PC-3 (cell line): ENCODE data around the gene RPL39L. TPM values are rescaled to one million over a fixed set of nuclear protein-coding genes. Genes with fewer than 3 reads are reported as not detected.
A peak's percentile ranks its signal among the peaks of the same experiment; 100 is the strongest.
"Not testable (repeated sequence)": the region's sequence is repeated elsewhere in the genome, so short reads cannot be mapped to it uniquely, and the experiment has no call there.

Experiments
- ATAC-seq: fragments of 200-7000 bp; cut with Tn5 transposase; 2 replicates; pipeline ENCODE4 v1.9.1; 2020; ENCODE audit warnings: mild to moderate bottlenecking, moderate library complexity
- BruUV-seq: library from RNA; stranded (reverse); fragments of 400-500 nt; replicated peaks from 2 replicates; lab custom pipeline; 2021; lab: Mats Ljungman, UMichigan
- CTCF ChIA-PET: fragments of 300-600 bp; sonication (Branson Sonifier 250); formaldehyde crosslinking; loops from one replicate; lab custom pipeline; 2022; ENCODE audit warnings: antibody characterized with exemption; lab: Charles Lee
- POLR2A ChIA-PET: fragments of 300-600 bp; sonication (Branson Sonifier 250); formaldehyde crosslinking; loops from one replicate; lab custom pipeline; 2022; ENCODE audit warnings: antibody characterized with exemption; ENCODE audit not compliant: unreplicated experiment; lab: Charles Lee
- DNase-seq: peaks from one replicate; pipeline ENCODE4 v3.0.0-alpha.2; 2015
- H2AFZ ChIP-seq: fragments of 300-600 bp; sonication (generic); 2 replicates; pipeline ENCODE4 v1.6.0; 2016; ENCODE audit warnings: antibody characterized with exemption, low read length
- H3F3A ChIP-seq: fragments of 300-600 bp; sonication (generic); one replicate; pipeline ENCODE4 v1.6.0; 2017; ENCODE audit warnings: antibody characterized with exemption, low read length, control low read depth, mild to moderate bottlenecking; ENCODE audit not compliant: unreplicated experiment
- H3K27ac ChIP-seq: fragments of 300-600 bp; sonication (generic); 2 replicates; pipeline ENCODE4 v1.5.1; 2016; ENCODE audit warnings: mild to moderate bottlenecking, low read length
- H3K27me3 ChIP-seq: fragments of 300-600 bp; sonication (generic); 2 replicates; pipeline ENCODE4 v1.6.1; 2016; ENCODE audit warnings: low read length, mixed read lengths
- H3K36me3 ChIP-seq: fragments of 300-600 bp; sonication (generic); 2 replicates; pipeline ENCODE4 v1.6.1; 2016; ENCODE audit warnings: low read depth, mixed run types, low read length, mixed read lengths
- H3K4me1 ChIP-seq: fragments of 300-600 bp; sonication (generic); 2 replicates; pipeline ENCODE4 v1.5.1; 2016; ENCODE audit warnings: low read length; ENCODE audit not compliant: insufficient read depth
- H3K4me2 ChIP-seq: fragments of 300-600 bp; sonication (generic); 2 replicates; pipeline ENCODE4 v1.6.0; 2016; ENCODE audit warnings: low read length
- H3K4me3 ChIP-seq: fragments of 300-600 bp; sonication (generic); 2 replicates; pipeline ENCODE4 v1.5.1; 2016; ENCODE audit warnings: mild to moderate bottlenecking, low read length, mixed read lengths
- H3K79me2 ChIP-seq: fragments of 300-600 bp; sonication (generic); 2 replicates; pipeline ENCODE4 v1.6.1; 2017; ENCODE audit warnings: low read length, mixed read lengths
- H3K9ac ChIP-seq: fragments of 300-600 bp; sonication (generic); 2 replicates; pipeline ENCODE4 v1.6.0; 2016; ENCODE audit warnings: mild to moderate bottlenecking, low read length
- H3K9me2 ChIP-seq: fragments of 300-600 bp; sonication (generic); replicated peaks from 2 replicates; pipeline ENCODE4 v1.6.1; 2016; ENCODE audit warnings: mixed run types, low read length, mixed read lengths
- H3K9me3 ChIP-seq: fragments of 300-600 bp; sonication (generic); 2 replicates; pipeline ENCODE4 v1.6.1; 2016; ENCODE audit warnings: low read length, mixed read lengths
- H4K20me1 ChIP-seq: fragments of 300-600 bp; sonication (generic); 2 replicates; pipeline ENCODE4 v1.6.1; 2016; ENCODE audit warnings: low read length, mixed read lengths
- CTCF ChIP-seq: fragments of 300-600 bp; sonication (generic); conservative IDR thresholded peaks from 2 replicates; pipeline ENCODE4 v1.5.1; 2017; ENCODE audit warnings: antibody characterized with exemption, low read depth, mild to moderate bottlenecking, low read length
- EZH2 ChIP-seq: fragments of 300-600 bp; sonication (generic); IDR thresholded peaks from one replicate; pipeline ENCODE4 v1.6.1; 2017; ENCODE audit warnings: antibody characterized with exemption, mild to moderate bottlenecking, low read length; ENCODE audit not compliant: unreplicated experiment
- EZH2phosphoT487 ChIP-seq: fragments of 300-600 bp; sonication (generic); IDR thresholded peaks from 2 replicates; pipeline ENCODE4 v1.6.1; 2018; ENCODE audit warnings: mild to moderate bottlenecking, antibody characterized with exemption, low read length, borderline replicate concordance
- intact Hi-C: fragments of 100-400 bp; cut with micrococcal nuclease; formaldehyde crosslinking; loops from 2 replicates; pipeline ENCODE4 v1.9.0; 2023
- total RNA-seq: library from RNA; depleted of rRNA; stranded (reverse); fragments of >200 nt; gene quantifications from 2 replicates; pipeline ENCODE4 v1.2.3, GENCODE V29; 2014

The RPL39L gene
- total RNA-seq, 1 experiment from 2014 or later: 175 TPM

GRCh38 chr3:187133181-187133580 lies 6.1 kb downstream of the RPL39L start:
- H3K79me2 ChIP-seq: peaks cover 12% of the 10 kb centered on the region
- H4K20me1 ChIP-seq, H3K9ac ChIP-seq, POLR2A ChIA-PET, ATAC-seq, DNase-seq, H3K4me3 ChIP-seq, H3K9me2 ChIP-seq, H3K36me3 ChIP-seq, H3K4me2 ChIP-seq, BruUV-seq, H3K9me3 ChIP-seq, H2AFZ ChIP-seq, H3F3A ChIP-seq, H3K27me3 ChIP-seq, intact Hi-C loops, H3K27ac ChIP-seq: not testable (repeated sequence)
- CTCF ChIA-PET: interaction anchor here (0.7 to 1.0 kb wide), 2 partner anchors 20 to 445 kb away, joined by 3 read pairs; no protein-coding TSS in a partner anchor
- H3K4me1 ChIP-seq: peaks cover 27% of the 10 kb centered on the region

- Histone ChIP-seq H4K20me1 (no peaks in the 10 kb centered on the region), H3K9me3 (no peaks in the 10 kb centered on the region), H3K27me3 (no peaks in the 10 kb centered on the region), H3K27ac (no peak overlapping the region), H3K4me3 (no peak overlapping the region), H3K9ac (no peak overlapping the region), H3K79me2 (peaks cover 11% of the 10 kb centered on the region), H3K9me2 (no peaks in the 10 kb centered on the region), H3K4me1 (peaks cover 21% of the 10 kb centered on the region), H3K36me3 (no peaks in the 10 kb centered on the region; the same call in 1 of the 2 replicates), H3K4me2 (no peak overlapping the region), H2AFZ (no peak overlapping the region), H3F3A (no peaks in the 10 kb centered on the region)
- peak; percentile 21 for DNase-seq
- ChIA-PET CTCF (interaction anchor here (1.0 kb wide), 1 partner anchor 19 kb away, joined by 3 read pairs; no protein-coding TSS in a partner anchor), POLR2A (no interaction called here)
- BruUV-seq: no TSS peak
- intact Hi-C loops: no loop called here
- TF ChIP-seq EZH2phosphoT487 (no peak), EZH2 (no peak), CTCF (no peak)
- no peak for ATAC-seq
Observed at GRCh38 chr3:187132666-187133065, 6.6 kb downstream of the RPL39L start.

- no peak overlapping the region for H2AFZ ChIP-seq
- H3K9me2 ChIP-seq: no peaks in the 10 kb centered on the region
- CTCF ChIA-PET: no interaction called here
- peaks cover 11% of the 10 kb centered on the region for H3K79me2 ChIP-seq
- no peak overlapping the region for H3K9ac ChIP-seq
- intact Hi-C loops: no loop called here
- H3K9me3 ChIP-seq: no peaks in the 10 kb centered on the region
- no peaks in the 10 kb centered on the region for H3F3A ChIP-seq
- H4K20me1 ChIP-seq: no peaks in the 10 kb centered on the region
- POLR2A ChIA-PET: no interaction called here
- H3K36me3 ChIP-seq: peaks cover 3% of the 10 kb centered on the region; the same call in 1 of the 2 replicates
- BruUV-seq: no TSS peak
- peaks cover 16% of the 10 kb centered on the region for H3K4me1 ChIP-seq
- TF ChIP-seq EZH2phosphoT487: no peak
- no peak overlapping the region for H3K27ac ChIP-seq
- no peaks in the 10 kb centered on the region for H3K27me3 ChIP-seq
- ATAC-seq: no peak
- no peak overlapping the region for H3K4me2 ChIP-seq
- H3K4me3 ChIP-seq: no peak overlapping the region
- peak; percentile 32 for DNase-seq
Observed at GRCh38 chr3:187131981-187132380, 7.3 kb downstream of the RPL39L start.
